ENCODE measurements around the gene SBK3.
"Not testable (repeated sequence)": the region's sequence is repeated elsewhere in the genome, so short reads cannot be mapped to it uniquely, and the experiment has no call there.

Gene SBK3

DNA sequence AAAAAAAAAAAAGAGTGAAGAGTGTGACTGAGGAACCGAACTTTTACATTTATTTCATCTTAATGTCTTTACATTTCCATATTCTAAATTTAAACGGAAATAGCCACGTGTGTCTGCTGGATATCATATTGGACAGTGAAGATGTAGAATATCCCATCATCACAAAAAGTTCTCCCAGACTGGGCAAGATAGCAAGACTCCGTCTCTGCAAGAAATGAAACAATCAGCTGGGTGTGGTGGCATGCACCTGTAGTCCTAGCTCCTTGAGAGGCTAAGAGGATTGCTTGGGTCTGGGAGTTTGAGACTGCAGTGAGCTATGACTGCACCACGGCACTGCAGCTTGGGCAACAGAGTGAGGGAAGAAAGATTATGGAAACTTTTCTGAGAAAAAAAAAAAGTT lies 31.4 kb upstream of the SBK3 start:
- H3K4me3 ChIP-seq (ENCODE audit: low read depth, low read length), result no peak overlapping the region

GRCh38 chr19:55573929-55574328 lies 28.6 kb upstream of the SBK3 start:
- not testable (repeated sequence) for H3K4me3 ChIP-seq (ENCODE audit: low read depth, low read length)

DNA sequence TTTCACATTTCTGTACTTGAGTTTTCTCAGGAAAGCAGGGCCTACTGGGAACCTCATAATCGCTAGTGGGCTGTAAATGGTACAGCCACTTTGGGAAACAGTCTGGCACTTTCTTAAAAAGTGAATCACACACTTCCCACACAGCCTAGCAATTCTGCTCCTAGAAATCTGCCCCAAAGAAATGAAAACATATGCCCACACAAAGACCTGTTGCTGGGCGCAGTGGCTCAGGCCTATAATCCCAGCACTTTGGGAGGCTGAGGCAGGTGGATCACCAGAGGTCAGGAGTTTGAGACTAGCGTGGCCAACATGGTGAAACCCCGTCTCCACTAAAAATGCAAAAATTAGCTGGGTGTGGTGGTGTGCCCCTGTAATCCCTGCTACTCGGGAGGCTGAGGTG lies 24.1 kb upstream of the SBK3 start:
- H3K4me3 ChIP-seq (ENCODE audit: low read depth, low read length), result not testable (repeated sequence)

DNA sequence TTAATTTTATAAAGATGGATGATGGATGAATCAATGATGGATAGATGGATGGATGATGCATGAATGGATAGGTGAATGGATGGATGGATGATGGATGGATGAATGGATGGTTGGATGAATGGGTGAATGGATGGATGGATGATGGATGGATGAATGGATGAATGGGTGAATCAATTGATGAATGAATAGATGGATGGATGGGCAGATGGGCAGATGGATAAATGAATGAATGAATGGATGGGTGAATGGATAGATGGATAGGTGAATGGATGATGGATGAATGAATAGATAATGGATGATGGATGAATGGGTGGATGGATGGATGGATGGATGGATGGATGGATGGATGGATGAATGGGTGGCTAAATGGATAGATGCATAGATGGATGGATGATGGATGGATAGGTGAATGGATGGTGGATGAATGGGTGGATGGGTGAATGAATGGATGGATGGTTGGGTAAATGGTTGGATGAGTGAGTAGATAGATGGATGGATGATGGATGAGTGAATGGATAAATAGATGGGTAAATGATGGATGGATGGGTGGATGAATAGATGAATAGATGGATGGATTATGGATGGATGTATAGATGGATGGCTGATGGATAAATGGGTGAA lies 22.5 kb upstream of the SBK3 start:
- H3K4me3 ChIP-seq (ENCODE audit: low read depth, low read length), result no peak overlapping the region

DNA sequence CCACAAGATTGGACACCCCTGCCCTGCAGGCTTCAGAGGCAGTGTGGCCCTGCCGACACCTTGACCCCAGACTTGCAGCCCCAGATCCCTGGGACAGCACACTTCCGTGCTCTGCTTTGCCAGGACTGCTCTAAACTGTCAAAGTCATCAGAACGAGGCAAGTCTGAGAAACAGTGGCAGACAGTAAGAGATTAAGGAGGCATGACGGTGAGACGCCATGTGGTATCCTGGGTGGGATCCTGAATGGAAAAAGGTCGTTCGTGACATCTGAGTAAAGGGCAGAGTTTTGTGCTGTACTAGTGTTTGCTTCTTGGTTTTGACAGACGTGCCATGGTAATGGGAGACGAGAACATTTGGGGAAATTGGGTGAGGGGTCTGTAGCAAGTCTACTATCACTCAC lies 21.5 kb upstream of the SBK3 start:
- no peak overlapping the region for H3K4me3 ChIP-seq (ENCODE audit: low read depth, low read length)

DNA sequence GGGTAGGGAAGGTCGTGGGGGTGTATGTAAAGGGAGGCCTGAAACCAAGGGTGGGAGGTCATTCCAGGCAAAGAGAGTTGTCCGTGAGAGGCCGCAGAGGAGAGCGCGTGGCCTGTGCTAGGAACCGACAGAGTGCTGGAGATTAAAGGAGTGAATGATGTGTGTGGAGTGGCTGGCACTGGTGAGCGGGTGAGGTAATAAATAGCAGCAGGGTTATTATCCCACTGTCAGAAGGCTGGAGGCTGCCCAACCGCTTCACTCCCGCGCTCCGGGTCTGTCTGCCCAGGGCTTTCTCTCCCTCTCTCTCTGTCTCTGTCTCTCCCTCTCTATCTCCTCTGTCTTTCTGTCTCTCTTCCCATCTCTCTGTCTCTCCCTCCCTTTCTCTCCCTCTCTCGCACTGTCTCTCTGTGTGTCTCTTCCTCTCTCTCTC lies 17.9 kb upstream of the SBK3 start:
- H3K4me3 ChIP-seq (ENCODE audit: low read depth, low read length), result no peak overlapping the region

- H3K4me3 ChIP-seq (ENCODE audit: low read depth, low read length), result no peak overlapping the region
Measured at GRCh38 chr19:55559684-55560083, 14.3 kb upstream of the SBK3 start.

- H3K4me3 ChIP-seq (ENCODE audit: low read depth, low read length), result no peak overlapping the region
Measured at GRCh38 chr19:55554741-55555152, 9.4 kb upstream of the SBK3 start.

GRCh38 chr19:55554302-55554701 lies 9.0 kb upstream of the SBK3 start:
- no peak overlapping the region for H3K4me3 ChIP-seq (ENCODE audit: low read depth, low read length)

- no peak overlapping the region for H3K4me3 ChIP-seq (ENCODE audit: low read depth, low read length)
Measured at GRCh38 chr19:55553217-55554182, 8.2 kb upstream of the SBK3 start.

DNA sequence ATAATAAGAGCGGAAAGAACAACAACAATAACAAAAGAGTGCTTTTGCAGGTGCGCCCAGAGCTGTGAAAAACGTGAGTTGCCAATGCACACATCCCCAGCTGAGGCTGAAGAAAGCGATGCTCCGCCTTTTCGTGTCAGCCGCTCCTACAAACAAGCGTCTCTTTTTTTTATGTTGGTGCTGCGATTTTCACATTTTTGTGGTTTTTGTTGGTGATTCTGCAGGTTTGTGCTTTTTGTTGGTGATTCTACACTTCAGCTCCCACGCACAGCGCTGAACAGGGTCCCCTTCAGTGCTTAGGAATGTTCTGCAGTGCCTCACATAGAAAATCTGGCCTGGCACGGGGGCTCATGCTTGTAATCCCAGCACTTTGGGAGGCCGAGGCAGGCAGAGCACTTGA lies 7.3 kb upstream of the SBK3 start:
- no peak overlapping the region for H3K4me3 ChIP-seq (ENCODE audit: low read depth, low read length)

DNA sequence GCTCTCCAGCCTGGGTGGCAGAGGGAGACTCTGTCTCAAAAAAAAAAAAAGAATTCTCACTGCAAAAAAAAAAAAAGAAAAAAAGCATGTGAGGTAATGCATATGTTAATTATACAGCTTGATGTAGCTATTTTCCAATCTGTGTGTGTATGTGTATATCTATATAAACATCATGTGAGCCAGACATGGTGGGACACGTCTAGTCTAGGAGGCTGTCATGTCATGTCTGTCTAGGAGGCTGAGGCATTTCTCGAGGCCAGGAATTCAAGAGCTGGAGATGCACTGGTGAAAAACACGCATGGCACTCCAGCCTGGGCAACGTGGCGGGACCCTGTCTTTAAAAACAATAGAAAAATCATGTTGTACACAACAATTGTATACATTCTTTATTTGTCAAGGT lies 6.9 kb upstream of the SBK3 start:
- H3K4me3 ChIP-seq (ENCODE audit: low read depth, low read length), result no peak overlapping the region

- peak overlapping the region; percentile 36 for H3K4me3 ChIP-seq (ENCODE audit: low read depth, low read length)
Measured at GRCh38 chr19:55550321-55550650, 4.9 kb upstream of the SBK3 start.

- H3K4me3 ChIP-seq (ENCODE audit: low read depth, low read length), result peak overlapping the region; percentile 36
Measured at GRCh38 chr19:55549500-55550320, 4.4 kb upstream of the SBK3 start.

DNA sequence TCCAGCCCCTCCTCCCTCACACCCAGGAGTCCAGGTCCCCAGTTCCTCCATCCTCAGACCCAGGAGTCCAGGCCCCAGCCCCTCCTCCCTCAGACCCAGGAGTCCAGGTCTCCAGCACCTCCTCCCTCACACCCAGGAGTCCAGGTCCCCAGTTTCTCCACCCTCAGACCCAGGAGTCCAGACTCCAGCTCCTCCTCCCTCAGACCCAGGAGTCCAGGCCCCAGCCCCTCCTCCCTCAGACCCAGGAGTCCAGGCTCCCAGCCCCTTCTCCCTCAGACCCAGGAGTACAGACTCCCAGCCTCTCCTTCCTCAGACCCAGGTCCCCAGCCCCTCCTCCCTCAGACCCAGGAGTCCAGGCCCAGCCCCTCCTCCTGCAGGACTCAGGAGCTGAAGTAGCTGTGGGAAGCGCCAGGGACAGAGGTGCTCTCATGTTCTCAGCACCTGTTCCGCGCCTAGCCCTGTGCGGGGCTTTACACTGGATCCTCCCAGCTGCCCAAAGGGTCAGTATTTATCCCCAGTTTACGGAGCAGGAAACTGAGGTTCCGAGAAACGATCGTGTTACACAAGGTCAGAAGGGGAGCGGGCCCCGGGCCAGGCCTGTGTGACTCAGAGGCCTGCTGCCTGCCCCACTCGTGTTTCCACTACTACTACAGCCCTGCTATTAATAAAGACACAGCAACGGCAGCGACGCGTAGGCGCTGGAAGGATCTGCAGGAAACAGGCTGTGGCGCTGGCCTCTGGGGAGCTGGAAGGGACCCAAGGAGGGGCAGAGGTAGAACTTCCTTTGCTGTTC lies 1.7 kb upstream of the SBK3 start:
- no peak overlapping the region for H3K4me3 ChIP-seq (ENCODE audit: low read depth, low read length)

DNA sequence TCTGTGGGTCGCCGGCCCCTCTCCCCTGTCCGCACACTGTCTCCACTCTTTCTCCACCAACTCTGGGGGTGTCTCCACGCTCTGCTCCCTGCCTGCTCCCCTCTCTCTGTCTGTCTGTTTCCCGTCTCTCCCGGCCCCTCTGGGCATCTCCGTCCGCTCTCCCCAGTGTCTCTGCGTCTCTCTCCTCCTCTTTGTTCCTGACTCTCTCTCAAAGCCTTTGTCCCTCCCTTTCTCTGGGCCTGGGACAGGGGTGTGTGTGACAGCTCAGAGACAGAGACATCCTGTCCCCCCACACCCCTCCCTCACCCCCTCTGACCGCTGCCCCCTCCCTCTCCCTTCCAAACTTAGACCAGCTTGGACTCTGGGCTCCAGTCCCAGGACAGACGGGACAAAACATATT lies 668 bp upstream of the SBK3 start:
- no peak overlapping the region for H3K4me3 ChIP-seq (ENCODE audit: low read depth, low read length)

DNA sequence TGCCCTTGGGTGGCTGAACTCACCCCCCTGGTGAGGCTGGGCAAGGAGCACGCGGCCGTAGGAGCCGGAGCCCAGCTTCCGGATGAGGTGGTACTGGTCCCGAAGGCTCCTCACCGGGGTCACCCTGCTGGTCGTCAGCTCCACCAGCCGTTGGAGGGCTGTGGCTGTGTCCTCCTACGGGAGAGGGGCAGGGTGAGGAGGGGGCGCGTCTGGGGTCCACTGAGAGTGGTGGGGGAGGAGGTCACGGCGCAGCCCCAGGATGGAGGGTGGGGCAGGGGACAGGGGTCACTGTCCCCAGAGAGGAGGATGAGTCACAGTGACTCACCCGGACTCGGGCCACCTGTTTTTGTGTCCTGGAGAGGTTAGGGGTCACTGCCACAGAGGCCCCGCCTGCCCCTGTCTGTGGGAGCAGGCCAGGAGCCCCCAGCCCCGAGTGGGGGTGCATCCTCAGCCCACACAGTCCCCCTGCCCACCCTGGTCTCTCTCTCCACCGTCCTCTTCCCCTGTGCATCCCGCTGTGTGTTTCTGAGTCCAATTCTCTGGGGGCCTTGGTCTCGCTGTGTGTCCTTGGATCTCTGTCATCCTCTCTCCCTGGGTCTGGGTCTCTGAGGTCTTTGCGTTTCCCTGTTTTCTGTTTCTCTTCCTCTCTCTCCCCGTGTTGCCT lies 435 bp downstream of the SBK3 start:
- H3K4me3 ChIP-seq (ENCODE audit: low read depth, low read length), result no peak overlapping the region

GRCh38 chr19:55544014-55544413 lies 1.3 kb downstream of the SBK3 start:
- no peak overlapping the region for H3K4me3 ChIP-seq (ENCODE audit: low read depth, low read length)

- no peak overlapping the region for H3K4me3 ChIP-seq (ENCODE audit: low read depth, low read length)
Measured at GRCh38 chr19:55543567-55543966, 1.8 kb downstream of the SBK3 start.

- H3K4me3 ChIP-seq (ENCODE audit: low read depth, low read length), result no peak overlapping the region
Measured at GRCh38 chr19:55542292-55542855, 3.0 kb downstream of the SBK3 start.
